Measurements from ENCODE around the gene NAV2.

The NAV2 gene

DNA sequence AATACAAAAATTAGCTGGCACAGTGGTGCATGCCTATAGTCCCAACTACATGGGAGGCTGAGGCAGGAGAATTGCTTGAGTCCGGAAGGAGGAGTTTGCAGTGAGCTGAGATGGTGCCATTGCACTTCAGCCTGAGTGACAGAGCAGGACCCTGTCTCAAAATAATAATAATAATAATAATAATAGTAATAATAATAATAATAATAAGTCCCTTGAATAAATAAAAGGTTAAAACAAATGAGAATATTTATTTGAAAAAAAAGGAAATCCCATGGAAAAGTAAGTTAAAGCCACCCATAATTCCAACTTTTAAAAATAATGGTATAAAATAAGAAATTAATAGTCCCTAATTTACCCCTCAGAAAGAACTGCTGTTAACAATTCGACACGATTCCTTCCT, 10.0 kb upstream of the NAV2 start:
- Histone ChIP-seq H3K4me1 (ENCODE audit: control insufficient read depth, insufficient read depth, low read length) (peaks cover 4% of the 10 kb centered on the region), H3K36me3 (ENCODE audit: control insufficient read depth, insufficient read depth, low read length) (no peaks in the 10 kb centered on the region), H3K9me3 (ENCODE audit: control insufficient read depth, insufficient read depth, low read length) (no peaks in the 10 kb centered on the region), H3K27me3 (ENCODE audit: control insufficient read depth, insufficient read depth, low read length) (no peaks in the 10 kb centered on the region), H3K27ac (ENCODE audit: low read length) (no peak overlapping the region), H3K4me3 (ENCODE audit: low read length) (no peak overlapping the region)
- WGBS (ENCODE audit: insufficient coverage, insufficient read length): 100% methylated on average over 2 of the region's 3 CpGs
- DNase-seq (ENCODE audit: low read depth, low spot score): no peak

DNA sequence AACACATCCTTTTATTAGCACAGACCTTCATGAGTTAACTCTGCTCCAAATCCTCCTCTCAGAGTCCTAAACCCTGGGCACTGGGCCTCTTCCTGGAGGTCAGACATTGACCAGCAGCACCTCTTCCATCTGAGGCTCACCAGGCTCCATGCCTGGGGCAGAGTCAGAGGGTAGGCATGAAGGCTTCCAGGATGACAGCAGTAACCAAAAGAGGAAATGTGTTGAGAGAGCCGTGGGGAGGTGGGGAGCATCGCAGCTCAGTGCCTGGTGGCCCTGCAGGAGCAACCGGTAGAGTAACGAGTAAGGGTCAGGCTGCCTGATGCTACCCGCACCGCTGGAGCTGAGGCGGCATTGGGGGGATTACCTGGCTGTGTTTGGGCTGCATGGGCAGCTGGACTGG, 9.4 kb upstream of the NAV2 start:
- Histone ChIP-seq H3K36me3 (ENCODE audit: control insufficient read depth, insufficient read depth, low read length) (no peaks in the 10 kb centered on the region), H3K4me3 (ENCODE audit: low read length) (no peak overlapping the region), H3K9me3 (ENCODE audit: control insufficient read depth, insufficient read depth, low read length) (no peaks in the 10 kb centered on the region), H3K27me3 (ENCODE audit: control insufficient read depth, insufficient read depth, low read length) (no peaks in the 10 kb centered on the region), H3K4me1 (ENCODE audit: control insufficient read depth, insufficient read depth, low read length) (no peaks in the 10 kb centered on the region), H3K27ac (ENCODE audit: low read length) (no peak overlapping the region)
- DNase-seq (ENCODE audit: low read depth, low spot score): no peak
- WGBS (ENCODE audit: insufficient coverage, insufficient read length): no CpG with 5 or more reads among the region's 7 CpGs

DNA sequence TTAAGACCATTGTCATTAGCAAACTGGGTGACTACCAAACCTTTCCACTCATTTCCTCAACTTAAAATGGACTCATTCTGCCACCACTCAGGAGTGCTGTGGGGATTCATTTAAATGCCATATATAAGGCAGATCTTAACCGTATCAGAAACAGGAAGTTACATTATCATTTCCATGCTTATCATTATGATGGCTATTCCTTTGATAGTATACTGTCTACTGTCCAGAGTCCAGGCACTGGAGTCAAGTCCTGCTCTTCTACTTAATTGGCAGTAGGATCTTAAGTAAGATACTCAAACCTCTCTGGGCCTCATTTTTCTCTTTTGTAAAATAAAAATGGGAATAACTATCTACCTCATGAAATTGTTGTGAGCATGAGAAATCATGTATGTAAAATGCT, 8.4 kb upstream of the NAV2 start:
- H3K9me3 ChIP-seq (ENCODE audit: control insufficient read depth, insufficient read depth, low read length): no peaks in the 10 kb centered on the region
- DNase-seq (ENCODE audit: low read depth, low spot score): no peak
- no peak overlapping the region for H3K4me3 ChIP-seq (ENCODE audit: low read length)
- H3K36me3 ChIP-seq (ENCODE audit: control insufficient read depth, insufficient read depth, low read length): no peaks in the 10 kb centered on the region
- H3K4me1 ChIP-seq (ENCODE audit: control insufficient read depth, insufficient read depth, low read length): no peaks in the 10 kb centered on the region
- H3K27ac ChIP-seq (ENCODE audit: low read length): no peak overlapping the region
- H3K27me3 ChIP-seq (ENCODE audit: control insufficient read depth, insufficient read depth, low read length): no peaks in the 10 kb centered on the region
- WGBS (ENCODE audit: insufficient coverage, insufficient read length): no CpG with 5 or more reads among the region's 1 CpG

- no peak for DNase-seq (ENCODE audit: low read depth, low spot score)
- Histone ChIP-seq H3K27me3 (ENCODE audit: control insufficient read depth, insufficient read depth, low read length) (no peaks in the 10 kb centered on the region), H3K4me1 (ENCODE audit: control insufficient read depth, insufficient read depth, low read length) (no peaks in the 10 kb centered on the region), H3K4me3 (ENCODE audit: low read length) (no peak overlapping the region), H3K9me3 (ENCODE audit: control insufficient read depth, insufficient read depth, low read length) (no peaks in the 10 kb centered on the region), H3K36me3 (ENCODE audit: control insufficient read depth, insufficient read depth, low read length) (no peaks in the 10 kb centered on the region), H3K27ac (ENCODE audit: low read length) (no peak overlapping the region)
- WGBS (ENCODE audit: insufficient coverage, insufficient read length): no CpG with 5 or more reads among the region's 1 CpG
Observed at GRCh38 chr11:19705936-19706335, 6.7 kb upstream of the NAV2 start.

DNA sequence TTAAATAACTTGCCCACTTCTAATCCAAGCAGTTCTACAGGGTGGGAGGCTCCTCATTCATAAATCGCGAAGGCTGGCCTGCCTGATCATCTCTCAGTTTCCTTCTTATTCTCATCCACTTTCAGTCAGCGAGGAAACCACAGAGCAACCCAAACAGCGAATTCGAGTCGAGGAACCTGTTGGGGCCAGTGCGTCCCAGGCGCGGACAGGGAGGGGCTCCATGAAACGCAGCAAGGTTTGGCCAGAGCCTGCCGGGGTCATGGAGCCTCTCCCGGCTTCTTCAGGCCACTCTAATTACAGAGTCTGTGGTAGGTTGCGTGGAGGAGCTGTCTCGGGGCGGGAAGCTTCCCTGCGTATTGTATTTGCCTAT, 741 bp upstream of the NAV2 start:
- H3K27me3 ChIP-seq (ENCODE audit: control insufficient read depth, insufficient read depth, low read length): peaks cover 21% of the 10 kb centered on the region
- peaks cover 3% of the 10 kb centered on the region; the same call in 1 of the 2 replicates for H3K4me1 ChIP-seq (ENCODE audit: control insufficient read depth, insufficient read depth, low read length)
- H3K9me3 ChIP-seq (ENCODE audit: control insufficient read depth, insufficient read depth, low read length): no peaks in the 10 kb centered on the region
- WGBS (ENCODE audit: insufficient coverage, insufficient read length): no CpG with 5 or more reads among the region's 16 CpGs
- peak overlapping the region; percentile 33; the same call in 1 of the 2 replicates for H3K4me3 ChIP-seq (ENCODE audit: low read length)
- no peak overlapping the region for H3K27ac ChIP-seq (ENCODE audit: low read length)
- no peaks in the 10 kb centered on the region for H3K36me3 ChIP-seq (ENCODE audit: control insufficient read depth, insufficient read depth, low read length)
- DNase-seq (ENCODE audit: low read depth, low spot score): no peak

- H3K27ac ChIP-seq (ENCODE audit: low read length): no peak overlapping the region
- DNase-seq (ENCODE audit: low read depth, low spot score): no peak
- H3K27me3 ChIP-seq (ENCODE audit: control insufficient read depth, insufficient read depth, low read length): peaks cover 21% of the 10 kb centered on the region
- no peaks in the 10 kb centered on the region for H3K9me3 ChIP-seq (ENCODE audit: control insufficient read depth, insufficient read depth, low read length)
- peak overlapping the region; percentile 29; the same call in 1 of the 2 replicates for H3K4me3 ChIP-seq (ENCODE audit: low read length)
- peaks cover 3% of the 10 kb centered on the region; the same call in 1 of the 2 replicates for H3K4me1 ChIP-seq (ENCODE audit: control insufficient read depth, insufficient read depth, low read length)
- H3K36me3 ChIP-seq (ENCODE audit: control insufficient read depth, insufficient read depth, low read length): no peaks in the 10 kb centered on the region
- WGBS (ENCODE audit: insufficient coverage, insufficient read length): no CpG with 5 or more reads among the region's 63 CpGs
Observed at GRCh38 chr11:19713196-19714021, 772 bp downstream of the NAV2 start.

DNA sequence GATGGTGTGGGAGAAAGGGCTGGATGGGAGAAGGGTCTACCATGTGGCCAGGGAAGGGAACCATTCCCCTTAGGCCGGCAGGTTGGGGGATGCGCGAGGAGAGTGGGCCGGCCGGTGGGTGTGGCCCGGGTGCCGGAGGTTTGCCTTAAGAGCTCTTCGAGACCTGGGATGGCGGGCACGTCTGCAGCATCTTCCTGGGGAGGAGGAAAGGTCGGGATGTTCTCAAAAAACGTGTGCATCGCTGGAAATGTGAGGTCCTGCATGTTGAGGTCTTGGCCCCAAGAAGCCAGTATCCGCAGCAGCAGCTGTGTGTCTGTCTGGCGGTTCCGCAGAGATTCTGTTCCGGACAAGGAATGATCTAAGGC, 1.4 kb downstream of the NAV2 start:
- Histone ChIP-seq H3K36me3 (ENCODE audit: control insufficient read depth, insufficient read depth, low read length) (no peaks in the 10 kb centered on the region), H3K4me1 (ENCODE audit: control insufficient read depth, insufficient read depth, low read length) (peaks cover 3% of the 10 kb centered on the region; the same call in 1 of the 2 replicates), H3K27ac (ENCODE audit: low read length) (no peak overlapping the region), H3K27me3 (ENCODE audit: control insufficient read depth, insufficient read depth, low read length) (peaks cover 21% of the 10 kb centered on the region), H3K9me3 (ENCODE audit: control insufficient read depth, insufficient read depth, low read length) (no peaks in the 10 kb centered on the region), H3K4me3 (ENCODE audit: low read length) (peak overlapping the region; percentile 29; the same call in 1 of the 2 replicates)
- no CpG with 5 or more reads among the region's 17 CpGs for WGBS (ENCODE audit: insufficient coverage, insufficient read length)
- no peak for DNase-seq (ENCODE audit: low read depth, low spot score)

- Histone ChIP-seq H3K9me3 (ENCODE audit: control insufficient read depth, insufficient read depth, low read length) (no peaks in the 10 kb centered on the region), H3K4me3 (ENCODE audit: low read length) (peak overlapping the region; percentile 29; the same call in 1 of the 2 replicates), H3K4me1 (ENCODE audit: control insufficient read depth, insufficient read depth, low read length) (peaks cover 3% of the 10 kb centered on the region; the same call in 1 of the 2 replicates), H3K27me3 (ENCODE audit: control insufficient read depth, insufficient read depth, low read length) (peaks cover 21% of the 10 kb centered on the region), H3K36me3 (ENCODE audit: control insufficient read depth, insufficient read depth, low read length) (no peaks in the 10 kb centered on the region), H3K27ac (ENCODE audit: low read length) (no peak overlapping the region)
- no CpG with 5 or more reads among the region's 25 CpGs for WGBS (ENCODE audit: insufficient coverage, insufficient read length)
- DNase-seq (ENCODE audit: low read depth, low spot score): no peak
Observed at GRCh38 chr11:19714387-19715363, 2.0 kb downstream of the NAV2 start.

- peaks cover 21% of the 10 kb centered on the region for H3K27me3 ChIP-seq (ENCODE audit: control insufficient read depth, insufficient read depth, low read length)
- no peak overlapping the region for H3K4me3 ChIP-seq (ENCODE audit: low read length)
- no peaks in the 10 kb centered on the region for H3K9me3 ChIP-seq (ENCODE audit: control insufficient read depth, insufficient read depth, low read length)
- H3K36me3 ChIP-seq (ENCODE audit: control insufficient read depth, insufficient read depth, low read length): no peaks in the 10 kb centered on the region
- DNase-seq (ENCODE audit: low read depth, low spot score): no peak
- no peak overlapping the region for H3K27ac ChIP-seq (ENCODE audit: low read length)
- peaks cover 3% of the 10 kb centered on the region; the same call in 1 of the 2 replicates for H3K4me1 ChIP-seq (ENCODE audit: control insufficient read depth, insufficient read depth, low read length)
- no CpG with 5 or more reads among the region's 6 CpGs for WGBS (ENCODE audit: insufficient coverage, insufficient read length)
Observed at GRCh38 chr11:19715373-19715772, 2.7 kb downstream of the NAV2 start.

- WGBS (ENCODE audit: insufficient coverage, insufficient read length): no CpG with 5 or more reads among the region's 1 CpG
- H3K27ac ChIP-seq (ENCODE audit: low read length): no peak overlapping the region
- H3K4me3 ChIP-seq (ENCODE audit: low read length): no peak overlapping the region
- no peaks in the 10 kb centered on the region for H3K36me3 ChIP-seq (ENCODE audit: control insufficient read depth, insufficient read depth, low read length)
- no peaks in the 10 kb centered on the region for H3K9me3 ChIP-seq (ENCODE audit: control insufficient read depth, insufficient read depth, low read length)
- peaks cover 3% of the 10 kb centered on the region; the same call in 1 of the 2 replicates for H3K4me1 ChIP-seq (ENCODE audit: control insufficient read depth, insufficient read depth, low read length)
- DNase-seq (ENCODE audit: low read depth, low spot score): no peak
- H3K27me3 ChIP-seq (ENCODE audit: control insufficient read depth, insufficient read depth, low read length): peaks cover 19% of the 10 kb centered on the region
Observed at GRCh38 chr11:19718051-19718450, 5.4 kb downstream of the NAV2 start.
